ENCODE results near the gene IL1RN.
A peak's percentile ranks its signal among the peaks of the same experiment; 100 is the strongest.

IL1RN gene

DNA sequence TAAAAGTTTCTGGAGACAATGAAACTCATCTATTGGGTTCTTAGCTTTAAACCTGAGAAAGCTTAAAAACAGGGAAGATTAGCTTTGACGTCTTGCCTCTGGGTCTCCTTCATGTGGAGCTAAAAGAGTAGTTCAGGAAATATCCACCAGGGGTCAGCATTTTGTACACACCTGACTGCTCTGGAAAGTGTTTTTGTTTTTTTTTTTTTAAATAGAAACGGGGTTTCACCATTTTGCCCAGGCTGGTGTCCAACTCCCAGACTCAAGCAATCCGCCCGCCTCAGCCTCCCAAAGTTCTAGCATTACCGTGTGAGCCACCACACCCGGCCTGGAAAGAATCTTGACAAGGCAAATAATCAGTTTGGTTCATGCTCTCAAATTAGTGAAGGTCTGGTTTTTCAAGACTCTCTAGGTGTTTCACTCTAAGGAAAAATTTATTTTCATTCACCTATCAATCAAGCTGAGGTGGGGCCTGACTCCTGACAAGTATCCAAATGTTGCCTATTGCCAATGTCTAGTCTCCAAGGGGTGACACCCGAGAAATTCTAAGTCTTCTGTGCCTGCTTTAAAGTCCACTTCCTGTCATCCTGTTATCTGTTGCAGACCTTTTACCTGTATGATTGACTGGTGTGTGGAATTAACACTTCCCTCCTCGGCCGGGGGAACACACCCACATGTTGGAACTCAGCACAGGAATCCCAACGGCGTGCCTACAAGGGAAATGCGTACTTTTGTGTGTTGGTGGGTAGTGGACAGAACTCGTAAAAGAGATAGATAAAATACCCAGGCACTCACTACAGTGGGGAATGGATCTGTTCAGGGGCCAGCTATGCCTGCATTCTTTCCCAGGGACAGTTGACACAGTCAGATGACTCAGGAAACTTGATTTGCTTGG is 11.3 kb downstream of the IL1RN start:
- TF ChIP-seq, protein P1, sequence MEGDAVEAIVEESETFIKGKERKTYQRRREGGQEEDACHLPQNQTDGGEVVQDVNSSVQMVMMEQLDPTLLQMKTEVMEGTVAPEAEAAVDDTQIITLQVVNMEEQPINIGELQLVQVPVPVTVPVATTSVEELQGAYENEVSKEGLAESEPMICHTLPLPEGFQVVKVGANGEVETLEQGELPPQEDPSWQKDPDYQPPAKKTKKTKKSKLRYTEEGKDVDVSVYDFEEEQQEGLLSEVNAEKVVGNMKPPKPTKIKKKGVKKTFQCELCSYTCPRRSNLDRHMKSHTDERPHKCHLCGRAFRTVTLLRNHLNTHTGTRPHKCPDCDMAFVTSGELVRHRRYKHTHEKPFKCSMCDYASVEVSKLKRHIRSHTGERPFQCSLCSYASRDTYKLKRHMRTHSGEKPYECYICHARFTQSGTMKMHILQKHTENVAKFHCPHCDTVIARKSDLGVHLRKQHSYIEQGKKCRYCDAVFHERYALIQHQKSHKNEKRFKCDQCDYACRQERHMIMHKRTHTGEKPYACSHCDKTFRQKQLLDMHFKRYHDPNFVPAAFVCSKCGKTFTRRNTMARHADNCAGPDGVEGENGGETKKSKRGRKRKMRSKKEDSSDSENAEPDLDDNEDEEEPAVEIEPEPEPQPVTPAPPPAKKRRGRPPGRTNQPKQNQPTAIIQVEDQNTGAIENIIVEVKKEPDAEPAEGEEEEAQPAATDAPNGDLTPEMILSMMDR (IDR thresholded peaks at IDR 0.05; ENCODE audit: low read depth, low read length): peak; percentile 74
- DNase-seq (ENCODE audit: extremely low read depth, low read depth): peak; percentile 35

DNA sequence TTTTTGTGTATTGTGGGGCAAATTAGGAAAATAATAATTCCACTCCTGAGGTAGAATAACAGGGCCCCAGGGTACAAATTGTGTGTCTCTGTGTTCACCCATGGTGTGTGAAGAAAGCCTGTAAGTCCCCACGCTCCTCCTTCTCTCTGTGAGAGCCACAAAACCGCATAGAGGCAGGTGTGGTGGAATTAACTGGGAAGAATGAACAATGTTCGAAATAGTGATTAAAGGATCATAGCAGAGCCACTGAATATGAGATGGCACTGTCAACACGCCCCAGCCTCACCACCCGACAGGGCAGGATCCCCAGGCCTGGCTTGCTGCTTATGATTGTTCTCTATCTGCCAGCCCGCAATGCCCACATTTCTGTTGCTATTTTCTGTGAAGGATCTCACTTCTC is 14.1 kb downstream of the IL1RN start:
- DNase-seq (ENCODE audit: extremely low read depth, low read depth): no peak
- TF ChIP-seq, protein P1 (IDR thresholded peaks at IDR 0.05; ENCODE audit: low read depth, low read length): no peak

DNA sequence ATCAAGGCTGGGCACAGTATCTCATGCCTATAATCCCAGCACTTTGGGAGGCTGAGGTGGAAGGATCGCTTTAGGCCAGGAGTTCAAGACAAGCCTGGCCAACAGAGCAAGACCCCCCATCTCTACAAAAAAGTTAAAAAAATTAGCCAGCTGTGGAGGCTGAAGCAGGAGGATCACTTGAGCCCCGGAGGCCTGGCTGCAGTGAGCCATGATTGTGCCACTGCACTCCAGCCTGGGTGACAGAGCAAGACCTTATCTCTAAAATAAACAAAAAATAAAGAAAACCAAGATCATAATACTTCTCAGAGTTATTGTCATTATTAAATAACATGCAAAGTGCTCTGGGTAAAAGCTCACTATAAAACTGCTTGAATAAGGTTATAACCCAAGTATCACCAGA is 14.9 kb downstream of the IL1RN start:
- TF ChIP-seq, protein P1 (IDR thresholded peaks at IDR 0.05; ENCODE audit: low read depth, low read length): no peak
- no peak for DNase-seq (ENCODE audit: extremely low read depth, low read depth)

- TF ChIP-seq, protein P1 (IDR thresholded peaks at IDR 0.05; ENCODE audit: low read depth, low read length): no peak
- no peak for DNase-seq (ENCODE audit: extremely low read depth, low read depth)
Measured at GRCh38 chr2:113144259-113144658, 16.9 kb downstream of the IL1RN start.

- no peak for DNase-seq (ENCODE audit: extremely low read depth, low read depth)
- TF ChIP-seq, protein P1 (IDR thresholded peaks at IDR 0.05; ENCODE audit: low read depth, low read length): no peak
Measured at GRCh38 chr2:113148606-113149552, 21.5 kb downstream of the IL1RN start.

GRCh38 chr2:113149553-113150257 is 22.3 kb downstream of the IL1RN start:
- DNase-seq (ENCODE audit: extremely low read depth, low read depth): no peak
- TF ChIP-seq, protein P1 (IDR thresholded peaks at IDR 0.05; ENCODE audit: low read depth, low read length): no peak
